ENCODE measurements around the gene ATP8B1. TPM values are rescaled to one million over a fixed set of nuclear protein-coding genes. Genes with fewer than 3 reads are reported as not detected.
"Not testable (repeated sequence)": the region's sequence is repeated elsewhere in the genome, so short reads cannot be mapped to it uniquely, and the experiment has no call there.

Gene ATP8B1
- total RNA-seq, 1 experiment from 2014 or later, result 62.3 TPM

DNA sequence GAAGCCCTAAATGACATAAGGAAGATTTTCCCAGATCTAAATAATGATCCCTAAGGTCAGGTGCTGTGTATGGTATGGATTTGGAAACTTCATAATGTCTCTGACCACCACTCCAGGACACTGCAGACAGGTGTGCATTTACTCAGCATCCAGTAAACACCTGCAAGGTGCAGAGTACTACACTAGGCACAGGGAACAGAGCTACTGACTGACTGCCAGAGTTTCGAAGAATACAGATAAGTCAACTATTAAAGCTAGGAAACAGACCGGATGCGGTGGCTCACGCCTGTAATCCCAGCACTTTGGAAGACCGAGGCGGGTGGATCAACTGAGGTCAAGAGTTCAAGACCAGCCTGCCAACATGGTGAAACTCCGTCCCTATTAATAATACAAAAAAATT lies 65.0 kb downstream of the ATP8B1 start:
- TF ChIP-seq, protein P1, sequence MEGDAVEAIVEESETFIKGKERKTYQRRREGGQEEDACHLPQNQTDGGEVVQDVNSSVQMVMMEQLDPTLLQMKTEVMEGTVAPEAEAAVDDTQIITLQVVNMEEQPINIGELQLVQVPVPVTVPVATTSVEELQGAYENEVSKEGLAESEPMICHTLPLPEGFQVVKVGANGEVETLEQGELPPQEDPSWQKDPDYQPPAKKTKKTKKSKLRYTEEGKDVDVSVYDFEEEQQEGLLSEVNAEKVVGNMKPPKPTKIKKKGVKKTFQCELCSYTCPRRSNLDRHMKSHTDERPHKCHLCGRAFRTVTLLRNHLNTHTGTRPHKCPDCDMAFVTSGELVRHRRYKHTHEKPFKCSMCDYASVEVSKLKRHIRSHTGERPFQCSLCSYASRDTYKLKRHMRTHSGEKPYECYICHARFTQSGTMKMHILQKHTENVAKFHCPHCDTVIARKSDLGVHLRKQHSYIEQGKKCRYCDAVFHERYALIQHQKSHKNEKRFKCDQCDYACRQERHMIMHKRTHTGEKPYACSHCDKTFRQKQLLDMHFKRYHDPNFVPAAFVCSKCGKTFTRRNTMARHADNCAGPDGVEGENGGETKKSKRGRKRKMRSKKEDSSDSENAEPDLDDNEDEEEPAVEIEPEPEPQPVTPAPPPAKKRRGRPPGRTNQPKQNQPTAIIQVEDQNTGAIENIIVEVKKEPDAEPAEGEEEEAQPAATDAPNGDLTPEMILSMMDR (IDR thresholded peaks at IDR 0.05; ENCODE audit: unreplicated experiment), result no peak
- Mint-ChIP-seq H3K9me3 (ENCODE audit: low read depth, unreplicated experiment) (peaks cover 2% of the 10 kb centered on the region), H3K27ac (ENCODE audit: unreplicated experiment) (peak overlapping the region; percentile 87)

DNA sequence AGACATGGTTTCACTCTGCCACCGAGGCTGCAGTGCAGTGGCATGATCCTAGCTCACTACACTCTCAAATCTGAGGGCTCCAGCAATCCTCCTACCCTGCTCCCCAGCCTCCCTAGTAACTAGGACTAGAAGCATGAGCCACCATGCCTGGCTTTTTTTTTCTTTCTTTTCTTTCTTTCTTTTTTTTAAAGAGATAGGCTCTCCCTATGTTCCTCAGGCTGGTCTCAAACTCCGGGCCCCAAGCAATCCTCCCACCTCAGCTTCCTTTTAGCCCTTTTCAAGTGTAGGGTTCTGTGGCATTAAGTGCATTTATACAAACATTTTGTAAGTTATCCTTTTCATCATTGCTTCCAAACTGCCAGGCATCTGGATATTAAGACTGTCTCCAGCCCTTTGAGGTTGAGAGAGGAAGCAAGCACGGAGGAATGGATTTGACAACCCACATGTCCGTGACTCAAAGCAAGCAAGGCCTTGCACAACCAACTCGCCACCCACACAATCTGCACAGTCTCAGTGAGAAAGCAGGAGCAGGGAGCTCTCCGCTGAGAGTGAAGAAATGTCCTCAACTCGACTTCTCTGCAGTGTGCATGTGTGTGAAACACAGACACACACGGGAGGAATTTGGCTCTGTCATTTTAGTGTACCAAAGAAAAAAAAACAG lies 65.6 kb downstream of the ATP8B1 start:
- H3K4me3 Mint-ChIP-seq (ENCODE audit: low read depth, unreplicated experiment), result peak overlapping the region; percentile 60
- peak; percentile 74 for DNase-seq
- peaks cover 3% of the 10 kb centered on the region for H3K36me3 Mint-ChIP-seq (ENCODE audit: insufficient read depth, unreplicated experiment)
- TF ChIP-seq, protein P1 (IDR thresholded peaks at IDR 0.05; ENCODE audit: unreplicated experiment), result no peak
- peaks cover 2% of the 10 kb centered on the region for H3K9me3 Mint-ChIP-seq (ENCODE audit: low read depth, unreplicated experiment)
- H3K27me3 Mint-ChIP-seq (ENCODE audit: unreplicated experiment), result no peaks in the 10 kb centered on the region
- H3K4me1 Mint-ChIP-seq (ENCODE audit: low read depth, unreplicated experiment), result peaks cover 26% of the 10 kb centered on the region
- intact Hi-C loops (cut with micrococcal nuclease; ENCODE audit: unreplicated experiment), result no loop called here
- CTCF ChIA-PET, result interaction anchor here (0.9 to 1.8 kb wide), 6 partner anchors 9 to 103 kb away, joined by 3 to 11 read pairs (median 4); no protein-coding TSS in a partner anchor
- BruUV-seq (replicated peaks), result no TSS peak
- peak overlapping the region; percentile 87 for H3K27ac Mint-ChIP-seq (ENCODE audit: unreplicated experiment)

More for the DNA sequence above, 65.0 kb downstream of the ATP8B1 start:
- Mint-ChIP-seq H3K36me3 (ENCODE audit: insufficient read depth, unreplicated experiment) (peaks cover 3% of the 10 kb centered on the region), H3K4me3 (ENCODE audit: low read depth, unreplicated experiment) (peak overlapping the region; percentile 60), H3K27me3 (ENCODE audit: unreplicated experiment) (no peaks in the 10 kb centered on the region), H3K4me1 (ENCODE audit: low read depth, unreplicated experiment) (peaks cover 29% of the 10 kb centered on the region)
- intact Hi-C loops (cut with micrococcal nuclease; ENCODE audit: unreplicated experiment), result no loop called here
- BruUV-seq (replicated peaks), result no TSS peak
- CTCF ChIA-PET, result interaction anchor here (0.9 to 1.8 kb wide), 6 partner anchors 9 to 103 kb away, joined by 3 to 11 read pairs (median 4); no protein-coding TSS in a partner anchor
- DNase-seq, result peak; percentile 43

DNA sequence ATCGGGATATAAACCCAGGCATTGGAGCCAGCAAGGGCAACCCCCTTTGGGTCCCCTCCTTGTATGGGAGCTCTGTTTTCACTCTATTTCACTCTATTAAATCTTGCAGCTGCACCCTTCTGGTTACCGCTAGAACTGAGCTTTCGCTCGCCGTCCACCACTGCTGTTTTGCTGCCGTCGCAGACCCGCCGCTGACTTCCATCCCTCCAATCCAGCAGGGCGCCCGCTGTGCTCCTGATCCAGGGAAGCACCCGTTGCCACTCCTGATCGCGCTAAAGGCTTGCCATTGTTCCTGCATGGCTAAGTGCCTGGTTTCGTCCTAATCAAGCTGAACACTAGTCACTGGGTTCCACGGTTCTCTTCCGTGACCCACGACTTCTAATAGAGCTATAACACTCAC lies 68.1 kb downstream of the ATP8B1 start:
- CTCF ChIA-PET, result interaction anchor here (0.6 kb wide), 1 partner anchor 119 kb away, joined by 3 read pairs; no protein-coding TSS in a partner anchor
- H3K4me3 Mint-ChIP-seq (ENCODE audit: low read depth, unreplicated experiment); H3K27ac Mint-ChIP-seq (ENCODE audit: unreplicated experiment); BruUV-seq (replicated peaks); H3K27me3 Mint-ChIP-seq (ENCODE audit: unreplicated experiment); DNase-seq; intact Hi-C loops (cut with micrococcal nuclease; ENCODE audit: unreplicated experiment); H3K36me3 Mint-ChIP-seq (ENCODE audit: insufficient read depth, unreplicated experiment); H3K9me3 Mint-ChIP-seq (ENCODE audit: low read depth, unreplicated experiment): not testable (repeated sequence)
- H3K4me1 Mint-ChIP-seq (ENCODE audit: low read depth, unreplicated experiment), result peaks cover 32% of the 10 kb centered on the region

DNA sequence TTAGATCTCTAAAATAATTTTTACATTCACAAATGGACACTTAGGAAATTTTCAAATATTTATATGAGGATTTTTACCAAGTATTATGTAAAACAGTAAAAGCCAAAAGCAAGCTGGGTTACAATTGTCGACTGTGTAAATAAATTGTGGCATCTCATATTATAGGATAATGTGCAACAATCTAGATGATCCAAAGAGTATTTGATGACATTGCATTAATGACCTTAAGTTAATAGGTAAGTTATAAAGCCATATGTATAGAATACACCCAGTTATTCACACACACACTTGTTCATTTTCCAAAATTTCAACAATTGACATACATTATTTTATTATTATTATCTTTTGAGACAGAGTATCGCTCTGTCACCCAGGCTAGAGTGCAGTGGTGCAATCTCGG lies 69.3 kb downstream of the ATP8B1 start:
- intact Hi-C loops (cut with micrococcal nuclease; ENCODE audit: unreplicated experiment), result no loop called here
- TF ChIP-seq, protein P1 (IDR thresholded peaks at IDR 0.05; ENCODE audit: unreplicated experiment), result no peak
- DNase-seq, result no peak
- H3K9me3 Mint-ChIP-seq (ENCODE audit: low read depth, unreplicated experiment), result no peaks in the 10 kb centered on the region
- no peak overlapping the region for H3K4me3 Mint-ChIP-seq (ENCODE audit: low read depth, unreplicated experiment)
- no TSS peak for BruUV-seq (replicated peaks)
- no peak overlapping the region for H3K27ac Mint-ChIP-seq (ENCODE audit: unreplicated experiment)
- H3K36me3 Mint-ChIP-seq (ENCODE audit: insufficient read depth, unreplicated experiment), result peaks cover 17% of the 10 kb centered on the region
- H3K27me3 Mint-ChIP-seq (ENCODE audit: unreplicated experiment), result no peaks in the 10 kb centered on the region
- peaks cover 35% of the 10 kb centered on the region for H3K4me1 Mint-ChIP-seq (ENCODE audit: low read depth, unreplicated experiment)
- CTCF ChIA-PET, result no interaction called here

DNA sequence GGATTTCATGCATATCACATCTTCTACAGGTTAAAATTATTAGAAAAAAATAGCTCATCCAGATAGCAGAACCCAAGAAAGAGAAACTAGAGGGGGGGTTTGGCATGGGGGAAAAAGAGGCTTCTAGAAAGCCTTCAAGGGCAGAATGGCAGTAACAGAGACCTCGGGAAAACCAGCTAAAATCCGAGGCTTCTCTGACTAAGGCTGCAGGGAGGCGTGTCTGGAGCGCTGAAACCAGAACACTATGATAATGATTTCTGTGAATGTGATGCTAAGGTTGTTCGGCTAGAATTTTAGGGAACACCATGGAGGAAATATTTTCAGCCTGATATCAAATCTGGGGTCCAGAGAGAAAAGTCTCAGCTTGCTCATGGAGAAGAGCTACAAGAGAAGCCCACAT lies 73.0 kb downstream of the ATP8B1 start:
- Mint-ChIP-seq H3K9me3 (ENCODE audit: low read depth, unreplicated experiment) (no peaks in the 10 kb centered on the region), H3K4me1 (ENCODE audit: low read depth, unreplicated experiment) (peaks cover 34% of the 10 kb centered on the region), H3K27ac (ENCODE audit: unreplicated experiment) (peak overlapping the region; percentile 65), H3K4me3 (ENCODE audit: low read depth, unreplicated experiment) (no peak overlapping the region), H3K27me3 (ENCODE audit: unreplicated experiment) (no peaks in the 10 kb centered on the region), H3K36me3 (ENCODE audit: insufficient read depth, unreplicated experiment) (peaks cover 42% of the 10 kb centered on the region)
- BruUV-seq (replicated peaks), result no TSS peak
- CTCF ChIA-PET, result interaction anchor here (0.8 to 1.3 kb wide), 2 partner anchors 13 to 321 kb away, joined by 4 to 5 read pairs; no protein-coding TSS in a partner anchor
- DNase-seq, result no peak
- TF ChIP-seq, protein P1 (IDR thresholded peaks at IDR 0.05; ENCODE audit: unreplicated experiment), result no peak
- intact Hi-C loops (cut with micrococcal nuclease; ENCODE audit: unreplicated experiment), result no loop called here
